LNCaP clone FGC (cell line): ENCODE results near the gene NANOS1.

Experiments
- DNase-seq: peaks from one replicate; pipeline ENCODE4 v3.0.0-alpha.2; 2011; ENCODE audit warnings: low read depth
- H3K4me3 ChIP-seq: 2 replicates; pipeline ENCODE4 v1.5.1; 2011; ENCODE audit warnings: mild to moderate bottlenecking, low read depth, low read length, control low read depth
- TF ChIP-seq, protein P1 (sequence below): IDR thresholded peaks from 2 replicates; pipeline ENCODE4 v1.5.1; 2012; ENCODE audit warnings: mild to moderate bottlenecking; ENCODE audit not compliant: control insufficient read depth, insufficient read depth; ENCODE audit errors: extremely low read depth

The NANOS1 gene

DNA sequence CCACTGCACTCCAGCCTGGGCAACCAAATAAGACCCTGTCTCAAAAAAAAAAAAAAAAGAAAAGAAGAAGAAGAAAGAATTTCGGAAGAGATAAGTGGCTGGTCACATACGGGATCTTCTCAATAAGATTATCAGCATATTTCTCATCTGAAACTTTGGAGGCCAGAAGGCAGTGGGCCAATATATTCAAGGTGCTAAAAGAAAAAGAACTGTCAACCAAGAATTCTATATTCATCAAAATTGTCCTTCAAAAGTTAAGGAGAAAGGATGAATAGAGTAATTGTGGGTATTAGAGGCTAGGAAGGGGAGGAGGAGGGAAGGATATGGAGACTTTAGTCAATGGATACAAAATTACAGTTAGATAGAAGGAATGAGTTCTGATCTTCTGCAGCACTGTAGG, 43.9 kb upstream of the NANOS1 start:
- no peak for DNase-seq
- no peak overlapping the region for H3K4me3 ChIP-seq
- TF ChIP-seq, protein P1, sequence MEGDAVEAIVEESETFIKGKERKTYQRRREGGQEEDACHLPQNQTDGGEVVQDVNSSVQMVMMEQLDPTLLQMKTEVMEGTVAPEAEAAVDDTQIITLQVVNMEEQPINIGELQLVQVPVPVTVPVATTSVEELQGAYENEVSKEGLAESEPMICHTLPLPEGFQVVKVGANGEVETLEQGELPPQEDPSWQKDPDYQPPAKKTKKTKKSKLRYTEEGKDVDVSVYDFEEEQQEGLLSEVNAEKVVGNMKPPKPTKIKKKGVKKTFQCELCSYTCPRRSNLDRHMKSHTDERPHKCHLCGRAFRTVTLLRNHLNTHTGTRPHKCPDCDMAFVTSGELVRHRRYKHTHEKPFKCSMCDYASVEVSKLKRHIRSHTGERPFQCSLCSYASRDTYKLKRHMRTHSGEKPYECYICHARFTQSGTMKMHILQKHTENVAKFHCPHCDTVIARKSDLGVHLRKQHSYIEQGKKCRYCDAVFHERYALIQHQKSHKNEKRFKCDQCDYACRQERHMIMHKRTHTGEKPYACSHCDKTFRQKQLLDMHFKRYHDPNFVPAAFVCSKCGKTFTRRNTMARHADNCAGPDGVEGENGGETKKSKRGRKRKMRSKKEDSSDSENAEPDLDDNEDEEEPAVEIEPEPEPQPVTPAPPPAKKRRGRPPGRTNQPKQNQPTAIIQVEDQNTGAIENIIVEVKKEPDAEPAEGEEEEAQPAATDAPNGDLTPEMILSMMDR: no peak

DNA sequence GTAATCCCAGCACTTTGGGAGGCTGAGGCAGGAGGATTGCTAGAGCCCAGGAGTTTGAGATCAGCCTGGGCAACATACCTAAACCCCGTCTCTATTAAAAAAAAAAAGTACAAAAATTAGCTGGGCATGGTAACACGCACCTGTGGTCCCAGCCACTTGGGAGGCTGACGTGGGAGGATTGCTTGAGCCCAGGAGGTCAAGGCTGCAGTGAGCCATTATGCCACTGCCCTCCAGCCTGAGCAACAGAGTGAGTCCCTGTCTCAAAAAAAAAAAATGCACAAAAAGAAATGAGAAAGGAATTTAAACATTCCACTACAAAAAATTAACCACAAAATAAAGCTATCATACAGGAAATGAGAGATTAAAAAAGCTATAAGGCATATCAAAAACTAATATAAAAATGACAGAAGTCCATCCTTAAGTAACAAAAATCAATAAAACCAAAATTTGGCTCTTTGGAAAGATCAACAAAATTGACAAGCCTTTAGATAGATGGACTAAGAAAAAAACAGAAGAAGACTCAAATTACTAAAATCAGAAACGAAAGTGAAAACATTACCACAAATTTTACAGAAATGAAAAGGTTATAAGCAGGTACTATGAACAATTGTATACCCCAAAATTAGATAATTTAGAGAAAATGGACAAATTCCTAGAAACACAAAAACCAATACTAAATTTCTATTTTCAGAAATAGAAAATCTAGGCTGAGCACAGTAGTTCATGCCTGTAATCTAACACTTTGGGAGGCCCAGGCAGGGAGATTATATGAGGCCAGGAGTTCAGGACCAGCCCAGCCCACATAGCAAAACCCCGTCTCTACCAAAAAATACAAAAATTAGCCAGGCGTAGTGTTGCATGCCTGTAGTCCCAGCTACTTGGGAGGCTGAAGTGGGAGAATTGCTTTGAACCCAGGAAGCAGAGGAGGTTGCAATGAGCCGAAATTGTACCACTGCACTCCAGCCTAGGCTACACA, 42.4 kb upstream of the NANOS1 start:
- DNase-seq: no peak

DNA sequence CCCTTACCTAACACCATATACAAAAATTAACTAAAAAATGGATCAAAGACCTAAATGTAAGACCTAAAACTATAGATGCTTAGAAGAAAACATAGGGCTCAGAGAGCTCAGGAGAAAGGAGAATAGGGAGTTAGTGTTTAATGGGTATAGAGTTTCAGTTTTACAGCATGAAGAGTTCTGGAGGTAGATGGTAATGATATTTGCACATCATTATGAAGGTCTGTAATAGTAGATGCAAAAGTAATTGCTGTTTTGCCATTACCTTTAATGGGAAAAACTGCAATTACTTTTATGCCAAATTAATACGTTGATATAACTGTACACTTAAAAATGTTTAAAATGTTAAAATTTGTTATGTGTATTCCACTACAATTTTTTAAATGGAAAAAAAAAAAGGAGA, 39.2 kb upstream of the NANOS1 start:
- no peak overlapping the region for H3K4me3 ChIP-seq
- TF ChIP-seq, protein P1: no peak
- DNase-seq: no peak

More for the DNA sequence above, 42.4 kb upstream of the NANOS1 start:
- H3K4me3 ChIP-seq: no peak overlapping the region
- TF ChIP-seq, protein P1: no peak

DNA sequence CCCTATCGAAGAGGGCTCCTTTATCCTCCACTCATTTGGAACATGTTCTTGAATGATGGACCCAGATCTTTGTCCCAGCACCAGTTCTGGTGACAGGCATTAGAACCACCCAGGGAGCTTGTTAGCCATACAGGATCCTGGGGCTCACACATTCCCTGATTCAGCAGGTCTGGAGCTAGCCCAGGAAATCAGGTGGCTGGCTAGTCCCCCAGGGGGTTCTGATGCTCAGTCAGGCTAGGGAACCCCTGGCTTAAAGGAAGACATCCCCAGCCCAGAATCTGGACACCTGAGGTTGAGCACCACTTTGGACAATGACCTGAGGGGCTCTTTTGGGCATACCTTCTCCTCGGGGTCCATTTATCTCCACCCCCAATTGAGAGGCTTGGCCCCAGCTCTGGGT, 37.0 kb upstream of the NANOS1 start:
- no peak for DNase-seq
- TF ChIP-seq, protein P1: no peak

DNA sequence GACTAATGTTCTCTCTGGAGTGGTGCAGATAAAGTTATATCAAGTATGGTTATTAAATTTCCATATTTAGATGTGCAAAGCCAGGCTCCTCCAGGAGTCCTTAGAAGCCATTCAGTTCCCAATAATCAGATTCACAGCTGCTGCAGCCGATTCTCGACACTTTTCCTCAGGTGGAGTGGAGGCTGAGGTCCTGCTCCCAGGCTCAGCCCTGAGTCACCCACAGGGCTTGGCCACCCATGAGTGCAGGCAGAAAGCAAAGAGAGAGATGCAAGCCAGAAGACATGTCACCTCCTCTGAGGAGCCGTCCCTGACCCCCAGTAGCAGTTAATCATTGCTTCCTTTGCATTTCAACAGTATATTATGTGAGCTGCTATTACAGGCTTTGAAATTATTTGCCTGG, 36.3 kb upstream of the NANOS1 start:
- TF ChIP-seq, protein P1: no peak
- DNase-seq: no peak
- H3K4me3 ChIP-seq: no peak overlapping the region

More for the DNA sequence above, 37.0 kb upstream of the NANOS1 start:
- no peak overlapping the region for H3K4me3 ChIP-seq

DNA sequence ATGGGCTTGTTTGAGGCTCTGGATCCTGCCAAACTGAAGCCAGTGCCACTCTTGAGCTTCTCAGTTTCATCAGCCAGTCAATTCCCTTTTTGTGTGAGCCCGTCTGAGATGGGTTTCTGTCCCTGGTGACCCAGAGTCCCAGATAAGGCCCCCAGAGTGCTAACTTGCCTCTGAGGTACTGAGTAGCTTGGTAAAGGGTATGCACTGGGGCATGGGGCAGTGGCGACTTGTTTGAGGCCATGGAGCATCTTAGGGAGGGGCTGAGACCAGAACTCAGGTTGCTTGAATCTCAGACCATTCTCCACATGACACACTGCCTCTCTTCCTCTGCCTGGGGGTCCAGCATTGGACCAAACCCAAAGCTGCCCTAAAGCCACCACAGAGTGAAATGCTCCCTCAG, 35.2 kb upstream of the NANOS1 start:
- H3K4me3 ChIP-seq: no peak overlapping the region
- TF ChIP-seq, protein P1: no peak
- DNase-seq: no peak
